GM21526 (cell line): ENCODE data around the gene DIS3L2.
"Not testable (repeated sequence)": the region's sequence is repeated elsewhere in the genome, so short reads cannot be mapped to it uniquely, and the experiment has no call there.

ENCODE experiments used
- ATAC-seq: cut with Tn5 transposase; IDR thresholded peaks from one replicate; pipeline ENCODE4 v1.9.1; 2021; ENCODE audit warnings: moderate library complexity; ENCODE audit not compliant: unreplicated experiment, low FRiP score

Gene DIS3L2

GRCh38 chr2:232146294-232146693, 184.8 kb downstream of the DIS3L2 start:
- ATAC-seq, result no peak

- ATAC-seq, result no peak
Observed at GRCh38 chr2:232147440-232148077, 186.0 kb downstream of the DIS3L2 start.

- ATAC-seq, result no peak
Observed at GRCh38 chr2:232162187-232162586, 200.7 kb downstream of the DIS3L2 start.

- ATAC-seq, result no peak
Observed at GRCh38 chr2:232170396-232170795, 208.9 kb downstream of the DIS3L2 start.

- ATAC-seq, result no peak
Observed at GRCh38 chr2:232174662-232175061, 213.1 kb downstream of the DIS3L2 start.

GRCh38 chr2:232176587-232176986, 215.1 kb downstream of the DIS3L2 start:
- not testable (repeated sequence) for ATAC-seq

GRCh38 chr2:232183279-232183678, 221.8 kb downstream of the DIS3L2 start:
- ATAC-seq, result no peak

GRCh38 chr2:232184346-232184745, 222.8 kb downstream of the DIS3L2 start:
- no peak for ATAC-seq

GRCh38 chr2:232190796-232191195, 229.3 kb downstream of the DIS3L2 start:
- no peak for ATAC-seq

GRCh38 chr2:232195487-232195886, 234.0 kb downstream of the DIS3L2 start:
- no peak for ATAC-seq

GRCh38 chr2:232196802-232197201, 235.3 kb downstream of the DIS3L2 start:
- ATAC-seq, result no peak

GRCh38 chr2:232200195-232200594, 238.7 kb downstream of the DIS3L2 start:
- ATAC-seq, result no peak

GRCh38 chr2:232203166-232203891, 241.8 kb downstream of the DIS3L2 start:
- no peak for ATAC-seq

GRCh38 chr2:232203936-232204335, 242.4 kb downstream of the DIS3L2 start:
- ATAC-seq, result no peak

- no peak for ATAC-seq
Observed at GRCh38 chr2:232204457-232204931, 243.0 kb downstream of the DIS3L2 start.

GRCh38 chr2:232207174-232207573, 245.7 kb downstream of the DIS3L2 start:
- no peak for ATAC-seq

- no peak for ATAC-seq
Observed at GRCh38 chr2:232210306-232210705, 248.8 kb downstream of the DIS3L2 start.

GRCh38 chr2:232211743-232212686, 250.5 kb downstream of the DIS3L2 start:
- no peak for ATAC-seq

- ATAC-seq, result no peak
Observed at GRCh38 chr2:232213176-232213575, 251.7 kb downstream of the DIS3L2 start.

GRCh38 chr2:232214053-232214452, 252.5 kb downstream of the DIS3L2 start:
- no peak for ATAC-seq

GRCh38 chr2:232216028-232216427, 254.5 kb downstream of the DIS3L2 start:
- no peak for ATAC-seq
